AG09319 (cell line): ENCODE measurements around the gene SPINK2.

ENCODE experiments used
- DNase-seq: peaks from one replicate; pipeline ENCODE4 v3.0.0-alpha.2; 2010; ENCODE audit warnings: low read depth; ENCODE audit errors: extremely low read depth
- CTCF ChIP-seq: IDR thresholded peaks from 2 replicates; pipeline ENCODE4 v1.5.1; 2011; ENCODE audit warnings: low read depth, mild to moderate bottlenecking, inconsistent platforms, low read length, moderate library complexity

The SPINK2 gene

GRCh38 chr4:56767567-56767966 is 53.9 kb downstream of the SPINK2 start:
- no peak for DNase-seq
- no peak for TF ChIP-seq CTCF

GRCh38 chr4:56764775-56765174 is 56.7 kb downstream of the SPINK2 start:
- no peak for TF ChIP-seq CTCF
- no peak for DNase-seq

- no peak for DNase-seq
- TF ChIP-seq CTCF = no peak
These were observed 57.3 kb downstream of the SPINK2 start for GRCh38 chr4:56764223-56764622.

- TF ChIP-seq CTCF = no peak
- no peak for DNase-seq
These were observed 58.8 kb downstream of the SPINK2 start for GRCh38 chr4:56762484-56763250.

GRCh38 chr4:56760183-56760582 is 61.3 kb downstream of the SPINK2 start:
- TF ChIP-seq CTCF = no peak
- DNase-seq = no peak
